CD4-positive, alpha-beta T cell treated with Interleukin-21 for 1 hour (primary cell): ENCODE results near the gene MMEL1.
"Not testable (repeated sequence)": the region's sequence is repeated elsewhere in the genome, so short reads cannot be mapped to it uniquely, and the experiment has no call there.

Source experiments
- DNase-seq: peaks from one replicate; pipeline ENCODE4 v3.0.0-alpha.2; 2020

The MMEL1 gene

DNA sequence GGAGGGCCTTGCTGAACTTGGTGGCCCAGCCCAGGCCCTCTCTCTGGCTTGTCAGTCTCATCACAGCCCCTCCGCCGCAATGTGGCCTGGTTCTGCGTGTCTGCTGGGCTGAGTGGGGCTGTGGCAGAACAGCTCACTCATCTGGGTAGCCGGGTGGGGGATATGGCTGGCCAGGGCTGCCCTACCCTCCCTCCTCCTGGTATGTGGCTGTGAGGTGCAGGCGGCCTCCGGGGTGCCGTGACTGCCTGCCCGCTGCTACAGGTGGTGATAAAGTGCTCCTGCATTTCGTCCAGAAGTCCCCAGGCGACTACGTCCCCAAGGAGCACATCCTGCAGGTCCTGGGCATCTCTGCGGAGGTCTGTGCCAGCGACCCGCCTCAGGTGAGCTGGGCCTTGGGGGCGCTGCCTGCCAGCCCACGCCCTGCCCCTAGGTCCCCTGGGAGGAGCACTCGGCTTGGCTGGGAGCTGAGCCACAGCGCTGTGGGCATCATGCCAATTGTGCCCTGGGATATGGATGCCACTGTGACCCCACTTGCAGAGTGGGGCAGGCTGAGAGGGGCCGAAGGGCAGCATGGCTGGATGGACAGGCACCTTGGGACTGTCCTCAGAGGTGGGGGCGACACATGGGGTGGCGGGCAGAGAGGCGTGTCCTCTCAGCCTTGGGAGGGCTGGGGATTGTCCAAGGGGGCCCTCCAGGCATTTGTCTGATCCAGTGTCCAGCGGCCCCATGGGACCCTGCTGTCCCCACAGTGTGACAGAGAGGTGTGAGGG is 44.0 kb downstream of the MMEL1 start:
- no peak for DNase-seq

GRCh38 chr1:2587860-2588571 is 44.8 kb downstream of the MMEL1 start:
- DNase-seq, result no peak

- DNase-seq, result no peak
These were observed 45.6 kb downstream of the MMEL1 start for GRCh38 chr1:2587071-2587859.

- DNase-seq, result peak; percentile 97
These were observed 46.4 kb downstream of the MMEL1 start, which contains the start of gene PRXL2B for GRCh38 chr1:2586154-2587070. Gene PRXL2B (plus strand): TSS chr1:2586777. CDS start chr1:2586886, 109 bp downstream.

GRCh38 chr1:2585318-2586092 is 47.3 kb downstream of the MMEL1 start:
- DNase-seq, result peak; percentile 85

DNA sequence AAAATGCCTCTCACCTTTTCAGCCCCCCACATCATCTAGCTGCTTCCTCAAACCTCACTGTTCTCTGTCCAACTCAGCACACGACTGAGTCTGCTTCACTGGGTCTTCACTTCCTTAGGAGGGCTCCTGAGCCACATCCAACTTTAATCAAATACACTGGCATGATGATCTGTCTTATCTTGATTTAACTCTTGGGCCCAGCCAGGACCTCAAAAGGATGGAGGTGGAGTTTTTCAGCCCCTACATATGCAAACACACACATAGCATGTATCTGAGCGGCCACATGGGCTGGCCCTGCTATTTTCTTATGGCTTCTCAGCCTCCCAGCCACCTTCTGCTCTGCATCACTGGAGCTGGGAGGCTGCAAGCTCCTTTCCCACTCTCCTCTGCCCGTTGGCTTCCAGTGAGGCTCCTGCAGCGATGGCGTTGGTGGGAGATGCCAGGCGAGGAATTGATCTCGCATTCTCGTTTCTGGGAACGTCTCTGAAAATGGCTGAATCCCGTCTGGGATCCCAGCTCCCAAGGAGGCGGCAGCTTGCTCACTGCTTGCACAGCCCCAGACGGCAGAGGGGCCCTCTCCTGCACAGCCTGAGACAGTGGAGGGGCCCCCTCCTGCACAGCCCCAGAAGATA is 48.0 kb downstream of the MMEL1 start:
- DNase-seq, result no peak

DNA sequence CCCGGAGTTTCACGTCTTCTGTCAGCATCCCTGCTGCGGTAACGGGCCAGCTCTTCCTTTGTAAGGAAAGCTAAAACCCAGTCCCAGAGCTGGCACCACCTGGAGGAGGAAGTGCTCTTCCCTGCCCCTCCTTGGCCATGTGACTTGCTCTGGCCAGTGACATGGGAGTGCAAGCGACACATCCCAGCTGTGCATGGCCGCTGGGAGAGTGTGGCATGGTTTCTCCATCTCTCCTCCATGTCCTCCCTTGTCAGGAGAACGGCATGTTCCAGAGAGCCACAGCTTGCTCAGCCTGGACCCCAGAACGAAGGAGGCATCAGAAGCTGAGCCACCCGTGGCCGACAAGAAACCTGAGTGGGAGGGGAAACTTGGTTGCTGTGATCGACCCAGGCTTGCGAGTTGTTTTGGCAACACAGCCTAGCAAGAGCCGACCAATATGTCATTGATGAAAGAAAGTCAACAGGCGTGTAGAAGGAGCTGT is 48.9 kb downstream of the MMEL1 start:
- peak; percentile 70 for DNase-seq

GRCh38 chr1:2583331-2583791 is 49.5 kb downstream of the MMEL1 start:
- DNase-seq, result peak; percentile 17

- DNase-seq, result no peak
These were observed 50.4 kb downstream of the MMEL1 start for GRCh38 chr1:2582391-2582790.

GRCh38 chr1:2580691-2581090 is 52.1 kb downstream of the MMEL1 start:
- DNase-seq, result no peak

DNA sequence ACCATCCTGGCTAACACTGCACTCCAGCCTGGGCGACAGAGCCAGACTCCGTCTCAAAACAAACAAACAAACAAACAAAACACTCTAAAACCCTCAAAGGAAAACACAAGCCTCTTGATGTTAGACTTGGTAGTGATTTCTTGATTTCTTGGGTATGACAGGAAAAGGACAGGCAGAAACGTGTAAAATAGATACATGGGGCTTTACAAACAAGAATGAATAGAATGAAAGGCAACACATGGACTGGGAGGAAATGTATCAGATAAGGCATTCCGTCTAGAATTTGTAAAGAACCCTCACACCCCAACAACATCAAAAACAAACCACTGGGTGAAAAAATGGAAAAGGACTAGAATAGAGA is 54.1 kb downstream of the MMEL1 start:
- DNase-seq, result no peak

- DNase-seq, result peak; percentile 67
These were observed 55.2 kb downstream of the MMEL1 start for GRCh38 chr1:2577565-2578075.

DNA sequence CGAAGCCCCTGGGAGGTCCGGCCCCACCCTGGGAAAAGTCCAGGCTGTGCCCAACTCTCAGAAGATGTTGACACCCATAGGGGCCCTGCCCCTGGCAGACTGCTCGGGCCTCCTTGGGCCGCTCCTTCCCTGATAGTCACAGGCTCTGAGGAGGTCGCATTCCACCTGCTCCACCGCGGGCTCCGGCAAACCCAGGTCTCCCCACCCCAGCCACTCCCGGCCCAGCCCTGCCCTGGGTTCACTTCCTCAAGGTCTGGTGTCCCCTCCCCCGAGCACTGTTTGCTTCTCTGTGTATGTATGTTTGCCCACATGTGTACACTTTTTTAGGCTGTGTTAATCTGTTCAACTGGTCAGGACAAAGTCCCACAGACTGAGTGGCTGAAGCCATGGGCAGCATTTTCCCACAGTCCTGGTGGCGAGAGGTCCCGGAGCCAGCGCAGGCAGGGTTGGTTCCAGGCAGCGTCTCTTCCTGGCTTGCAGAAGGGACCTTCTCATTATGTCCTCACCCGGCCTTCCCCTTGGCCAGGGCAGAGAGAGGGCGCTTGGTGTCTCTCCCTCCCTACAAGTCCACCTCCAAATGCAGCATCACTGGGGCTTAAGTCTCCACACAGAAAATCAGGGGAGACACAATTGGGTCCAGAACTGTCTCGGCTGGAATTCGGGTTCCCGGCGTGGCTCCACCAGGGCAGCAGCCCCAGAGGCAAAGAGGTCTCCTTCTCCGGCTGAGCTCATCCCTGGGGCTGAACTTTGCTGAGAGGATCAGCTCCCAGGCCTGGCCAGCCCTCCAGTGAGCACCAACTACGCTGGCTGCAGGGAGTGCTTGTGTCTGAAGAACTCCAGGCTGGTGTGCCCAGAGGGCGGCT is 56.8 kb downstream of the MMEL1 start:
- DNase-seq, result no peak

DNA sequence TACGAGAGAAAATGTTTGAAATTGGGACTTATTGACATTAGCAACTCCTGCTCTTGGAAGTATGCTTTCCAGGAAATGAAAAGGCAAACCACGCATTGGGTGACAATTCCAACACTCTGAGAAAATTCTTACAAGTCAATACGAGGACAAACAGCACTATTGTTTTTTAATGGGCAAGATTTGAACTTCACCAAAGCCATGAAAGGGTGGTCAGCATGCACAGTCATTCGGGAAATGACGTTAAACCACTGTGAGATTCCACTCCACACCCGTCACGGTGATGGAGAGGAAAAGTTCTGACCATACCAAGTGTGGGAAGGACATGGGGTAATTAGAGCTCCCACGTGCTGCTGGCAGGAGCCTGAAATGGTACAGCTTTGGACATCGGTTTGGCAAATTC is 58.5 kb downstream of the MMEL1 start:
- DNase-seq, result no peak

DNA sequence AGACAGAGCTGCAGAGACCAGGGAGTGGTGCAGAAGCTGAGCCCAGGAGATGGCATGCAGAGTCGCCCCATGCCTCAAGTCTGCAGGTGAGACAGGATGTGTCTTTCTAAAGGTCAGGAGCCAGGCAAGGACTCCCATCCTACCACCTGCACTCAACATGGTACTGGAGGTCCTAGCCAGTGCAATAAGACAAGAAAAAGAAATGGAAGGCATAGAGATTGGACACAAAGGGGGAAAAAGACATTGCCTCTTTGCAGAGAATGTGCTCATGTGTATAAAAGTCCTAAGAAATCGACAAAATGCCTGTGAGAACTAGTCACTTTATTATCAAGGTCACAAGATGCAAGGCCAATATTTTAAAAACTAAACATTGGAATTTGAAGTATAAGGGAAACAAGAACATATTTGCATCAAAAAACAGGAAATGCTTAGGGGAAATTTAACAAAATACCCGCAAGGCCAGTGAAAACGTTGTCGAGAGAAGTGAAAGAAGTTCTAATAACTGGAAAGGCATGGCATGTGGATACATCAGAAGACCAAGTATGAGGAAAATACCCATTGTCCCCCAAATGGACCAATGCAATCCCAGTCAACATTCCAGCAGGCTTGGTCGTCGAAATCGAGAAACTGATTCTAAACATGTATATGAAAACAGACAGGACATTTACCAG is 59.4 kb downstream of the MMEL1 start:
- DNase-seq, result no peak

GRCh38 chr1:2571348-2571747 is 61.5 kb downstream of the MMEL1 start:
- DNase-seq, result no peak

GRCh38 chr1:2570332-2570731 is 62.5 kb downstream of the MMEL1 start:
- no peak for DNase-seq

GRCh38 chr1:2569703-2570102 is 63.1 kb downstream of the MMEL1 start:
- DNase-seq, result not testable (repeated sequence)

- no peak for DNase-seq
These were observed 63.8 kb downstream of the MMEL1 start for GRCh38 chr1:2569060-2569459.
